Iris pigment epithelial cell (primary cell): ENCODE results near the gene RDM1.

Experiments used
- DNase-seq: peaks from one replicate; pipeline ENCODE4 v3.0.0-alpha.2; 2011; ENCODE audit warnings: low read depth

RDM1 gene

DNA sequence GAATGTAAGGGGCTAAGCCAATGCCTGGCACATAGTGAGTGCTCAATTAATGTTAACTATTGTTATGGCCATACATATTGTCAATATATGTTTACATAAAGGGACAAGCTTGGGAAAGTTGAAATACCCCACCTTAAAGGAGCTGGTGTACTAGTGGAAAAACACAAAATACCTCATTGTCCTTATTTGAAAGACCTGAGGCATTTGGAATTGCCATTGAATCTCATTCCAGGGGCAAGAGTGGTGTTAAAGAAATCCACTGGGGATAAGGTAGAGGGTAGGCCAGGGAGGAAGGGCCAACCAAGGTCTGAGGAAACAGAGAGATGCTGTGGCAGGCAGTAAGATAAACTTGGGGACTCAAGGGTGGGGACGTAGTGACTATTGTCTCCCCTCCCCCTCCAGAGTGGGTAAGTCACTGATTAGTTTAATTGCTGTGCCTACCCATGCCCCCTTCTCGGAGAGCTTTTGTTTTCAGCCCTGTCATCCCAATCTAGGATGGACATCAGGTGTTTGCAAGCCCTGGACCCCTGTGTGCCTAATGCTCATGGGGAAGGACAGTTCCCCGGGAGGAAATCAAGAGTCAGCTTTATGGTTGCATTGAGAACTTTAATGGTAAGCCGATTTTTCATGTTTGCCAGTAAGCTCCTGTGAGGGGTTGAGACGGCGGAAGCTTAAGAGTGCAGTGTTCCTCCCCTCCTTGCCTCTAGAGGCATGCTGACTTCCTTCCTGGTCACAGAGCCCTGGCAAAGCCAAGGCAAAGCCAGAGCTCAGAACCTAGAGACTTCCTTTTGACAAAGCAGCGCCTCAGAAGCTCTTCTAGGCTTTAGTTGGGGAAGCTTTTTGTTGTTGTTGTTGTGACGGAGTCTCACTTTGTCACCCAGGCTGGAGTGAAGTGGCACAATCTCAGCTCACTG is 59.4 kb downstream of the RDM1 start:
- no peak for DNase-seq

DNA sequence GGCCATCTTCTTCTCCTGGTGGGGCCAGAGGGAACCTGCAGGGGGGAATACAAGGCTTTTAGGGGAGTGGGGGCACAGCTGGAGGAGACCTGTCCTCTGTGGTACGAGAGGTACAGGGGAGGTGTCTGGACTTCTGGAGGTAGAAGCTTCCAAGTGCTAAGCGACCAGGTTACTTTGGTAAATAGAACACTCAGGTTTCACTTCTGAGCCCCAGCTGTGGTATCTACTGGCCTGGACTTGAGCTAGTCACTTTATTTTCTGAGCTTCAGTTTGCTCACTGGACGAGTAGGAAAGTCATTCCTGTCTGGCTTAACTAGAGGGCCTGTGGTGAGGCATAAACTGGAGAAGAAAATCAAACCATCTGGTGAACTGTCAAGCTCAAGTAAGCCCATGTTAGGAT is 61.8 kb downstream of the RDM1 start, which contains the start of gene HEATR9:
HEATR9 (minus strand) TSS at position 155 of the 400 bp plus-strand sequence; CDS start at position 6, 149 bp downstream.
- DNase-seq: no peak
